Measurements from ENCODE around the gene RNF11.

The RNF11 gene

GRCh38 chr1:51304360-51304759 lies 68.3 kb downstream of the RNF11 start:
- Mint-ChIP-seq H3K9me3 (no peaks in the 10 kb centered on the region), H3K36me3 (no peaks in the 10 kb centered on the region), H3K4me3 (no peak overlapping the region), H3K4me1 (peaks cover 32% of the 10 kb centered on the region), H3K27ac (peak overlapping the region; percentile 87)
- DNase-seq (ENCODE audit: low spot score in 2 of 2) (no peak), ATAC-seq (no peak)

- Mint-ChIP-seq H3K9me3 (no peaks in the 10 kb centered on the region), H3K4me3 (no peak overlapping the region)
These were observed 69.3 kb downstream of the RNF11 start for GRCh38 chr1:51305371-51305823.

GRCh38 chr1:51306950-51307349 lies 70.9 kb downstream of the RNF11 start:
- Mint-ChIP-seq H3K27ac (no peak overlapping the region), H3K4me1 (peaks cover 12% of the 10 kb centered on the region), H3K36me3 (no peaks in the 10 kb centered on the region), H3K9me3 (no peaks in the 10 kb centered on the region), H3K4me3 (no peak overlapping the region)
- no peak for DNase-seq (ENCODE audit: low spot score in 2 of 2)
- ATAC-seq = no peak

More at GRCh38 chr1:51305371-51305823, 69.3 kb downstream of the RNF11 start:
- ATAC-seq (no peak), DNase-seq (ENCODE audit: low spot score in 2 of 2) (no peak)
- Mint-ChIP-seq H3K27ac (no peak overlapping the region), H3K4me1 (peaks cover 24% of the 10 kb centered on the region), H3K36me3 (no peaks in the 10 kb centered on the region)

GRCh38 chr1:51308636-51309035 lies 72.6 kb downstream of the RNF11 start:
- DNase-seq (ENCODE audit: low spot score in 2 of 2) (no peak), ATAC-seq (no peak)
- H3K4me3 Mint-ChIP-seq = no peak overlapping the region
- H3K27ac Mint-ChIP-seq = no peak overlapping the region
- no peaks in the 10 kb centered on the region for H3K9me3 Mint-ChIP-seq
- H3K36me3 Mint-ChIP-seq = no peaks in the 10 kb centered on the region
- peaks cover 9% of the 10 kb centered on the region for H3K4me1 Mint-ChIP-seq

- H3K9me3 Mint-ChIP-seq = no peaks in the 10 kb centered on the region
- no peaks in the 10 kb centered on the region for H3K36me3 Mint-ChIP-seq
- ATAC-seq (no peak), DNase-seq (ENCODE audit: low spot score in 2 of 2) (no peak)
- H3K4me1 Mint-ChIP-seq = peaks cover 10% of the 10 kb centered on the region
- no peak overlapping the region for H3K4me3 Mint-ChIP-seq
- no peak overlapping the region for H3K27ac Mint-ChIP-seq
These were observed 73.2 kb downstream of the RNF11 start for GRCh38 chr1:51309291-51309690.

- no peaks in the 10 kb centered on the region for H3K36me3 Mint-ChIP-seq
- H3K4me3 Mint-ChIP-seq = no peak overlapping the region
- H3K9me3 Mint-ChIP-seq = no peaks in the 10 kb centered on the region
- no peak overlapping the region for H3K27ac Mint-ChIP-seq
- no peak for ATAC-seq
- no peak for DNase-seq (ENCODE audit: low spot score in 2 of 2)
- peaks cover 11% of the 10 kb centered on the region for H3K4me1 Mint-ChIP-seq
These were observed 75.0 kb downstream of the RNF11 start for GRCh38 chr1:51310871-51311613.

GRCh38 chr1:51311826-51312225 lies 75.8 kb downstream of the RNF11 start:
- ATAC-seq (no peak), DNase-seq (ENCODE audit: low spot score in 2 of 2) (no peak)
- no peak overlapping the region for H3K4me3 Mint-ChIP-seq
- H3K9me3 Mint-ChIP-seq = no peaks in the 10 kb centered on the region
- no peak overlapping the region for H3K27ac Mint-ChIP-seq
- peaks cover 11% of the 10 kb centered on the region for H3K4me1 Mint-ChIP-seq
- H3K36me3 Mint-ChIP-seq = no peaks in the 10 kb centered on the region

GRCh38 chr1:51312718-51313117 lies 76.6 kb downstream of the RNF11 start:
- H3K9me3 Mint-ChIP-seq = no peaks in the 10 kb centered on the region
- no peak overlapping the region for H3K4me3 Mint-ChIP-seq
- no peaks in the 10 kb centered on the region for H3K36me3 Mint-ChIP-seq
- peak overlapping the region; percentile 32 for H3K27ac Mint-ChIP-seq
- ATAC-seq (no peak), DNase-seq (ENCODE audit: low spot score in 2 of 2) (no peak)
- H3K4me1 Mint-ChIP-seq = peaks cover 11% of the 10 kb centered on the region

- H3K27ac Mint-ChIP-seq = peak overlapping the region; percentile 32
- H3K4me3 Mint-ChIP-seq = no peak overlapping the region
- H3K4me1 Mint-ChIP-seq = peaks cover 11% of the 10 kb centered on the region
- DNase-seq (ENCODE audit: low spot score in 2 of 2) (no peak), ATAC-seq (no peak)
- no peaks in the 10 kb centered on the region for H3K9me3 Mint-ChIP-seq
- no peaks in the 10 kb centered on the region for H3K36me3 Mint-ChIP-seq
These were observed 77.3 kb downstream of the RNF11 start for GRCh38 chr1:51313268-51313852.

GRCh38 chr1:51313961-51314777 lies 78.1 kb downstream of the RNF11 start:
- Mint-ChIP-seq H3K4me1 (peaks cover 11% of the 10 kb centered on the region), H3K27ac (peak overlapping the region; percentile 8), H3K9me3 (no peaks in the 10 kb centered on the region), H3K36me3 (no peaks in the 10 kb centered on the region), H3K4me3 (no peak overlapping the region)
- DNase-seq (ENCODE audit: low spot score in 2 of 2) (no peak), ATAC-seq (peak; percentile 76)

GRCh38 chr1:51314974-51315373 lies 78.9 kb downstream of the RNF11 start:
- H3K27ac Mint-ChIP-seq = peak overlapping the region; percentile 41

GRCh38 chr1:51316113-51316845 lies 80.2 kb downstream of the RNF11 start:
- Mint-ChIP-seq H3K4me3 (no peak overlapping the region), H3K36me3 (no peaks in the 10 kb centered on the region), H3K4me1 (peaks cover 11% of the 10 kb centered on the region), H3K9me3 (no peaks in the 10 kb centered on the region), H3K27ac (peak overlapping the region; percentile 40)
- DNase-seq (ENCODE audit: low spot score in 2 of 2) (no peak), ATAC-seq (peak; percentile 43)

More at GRCh38 chr1:51314974-51315373, 78.9 kb downstream of the RNF11 start:
- Mint-ChIP-seq H3K4me3 (no peak overlapping the region), H3K9me3 (no peaks in the 10 kb centered on the region), H3K4me1 (peaks cover 11% of the 10 kb centered on the region), H3K36me3 (no peaks in the 10 kb centered on the region)
- ATAC-seq = no peak
- DNase-seq (ENCODE audit: low spot score in 2 of 2) = no peak

GRCh38 chr1:51316846-51317120 lies 80.7 kb downstream of the RNF11 start:
- H3K4me3 Mint-ChIP-seq = no peak overlapping the region
- no peaks in the 10 kb centered on the region for H3K9me3 Mint-ChIP-seq
- H3K4me1 Mint-ChIP-seq = peaks cover 11% of the 10 kb centered on the region
- ATAC-seq = no peak
- no peak for DNase-seq (ENCODE audit: low spot score in 2 of 2)
- peak overlapping the region; percentile 40 for H3K27ac Mint-ChIP-seq
- H3K36me3 Mint-ChIP-seq = no peaks in the 10 kb centered on the region

- Mint-ChIP-seq H3K9me3 (no peaks in the 10 kb centered on the region), H3K4me3 (no peak overlapping the region), H3K27ac (no peak overlapping the region), H3K4me1 (peaks cover 11% of the 10 kb centered on the region), H3K36me3 (no peaks in the 10 kb centered on the region)
- no peak for ATAC-seq
- DNase-seq (ENCODE audit: low spot score in 2 of 2) = no peak
These were observed 81.7 kb downstream of the RNF11 start for GRCh38 chr1:51317798-51318197.
